Body of pancreas (tissue), 4 donors: ENCODE data around the gene CCDC50. TPM values are rescaled to one million over a fixed set of nuclear protein-coding genes. Genes with fewer than 3 reads are reported as not detected.

Experiments used
- ATAC-seq: fragments of 150-250 bp; one replicate; pipeline ENCODE4 v1.9.1; 2016
- DNase-seq, 4 donors: peaks; one replicate each; pipeline ENCODE4 v3.0.0-alpha.2; 2019
- H3K27ac ChIP-seq, 4 donors: fragments of 200-600 bp; sonication (generic); 1 replicate in 3 of 4; 2 replicates in 1 of 4; pipeline versions ENCODE4 v1.5.1 to v1.6.1; 2016 to 2019; ENCODE audit warnings: mild to moderate bottlenecking in 1 of 4, mixed read lengths in 1 of 4, moderate library complexity in 1 of 4
- H3K27me3 ChIP-seq, 2 donors: fragments of 200-600 bp; sonication (generic); one replicate each; pipeline ENCODE4 v1.6.0; 2016; ENCODE audit warnings: mild to moderate bottlenecking in 1 of 2
- H3K36me3 ChIP-seq, 2 donors: fragments of 200-600 bp; sonication (generic); replicated peaks in 1 of 2; 2 replicates each; pipeline ENCODE4 v1.5.1; 2016; ENCODE audit warnings: low read depth in 2 of 2; ENCODE audit not compliant: insufficient read depth in 1 of 2
- H3K4me1 ChIP-seq: fragments of 200-600 bp; sonication (generic); one replicate; pipeline ENCODE4 v1.6.0; 2016
- H3K4me3 ChIP-seq, 2 donors: fragments of 200-600 bp; sonication (generic); 1 replicate in 1 of 2; 2 replicates in 1 of 2; pipeline ENCODE4 v1.5.1; 2016 to 2019
- H3K9me3 ChIP-seq, 3 donors: fragments of 200-600 bp; sonication (generic); 1 replicate in 2 of 3; 2 replicates in 1 of 3; pipeline ENCODE4 v1.5.1; 2016
- POLR2A ChIP-seq, 3 donors: fragments of 450-650 bp; IDR thresholded peaks; one replicate each; pipeline ENCODE4 v1.6.1; 2016; ENCODE audit warnings: antibody characterized with exemption in 3 of 3, mild to moderate bottlenecking in 2 of 3
- WGBS, 2 donors: methylation state at CpG; one replicate each; pipeline ENCODE4 v1.1.5; 2017; 5-methylcytosine and 5-hydroxymethylcytosine counted together
- intact Hi-C: fragments of 100-400 bp; cut with DNase I; formaldehyde crosslinking; loops from one replicate; pipeline ENCODE4 v1.15.1; 2023
- total RNA-seq, 2 donors: library from RNA; depleted of rRNA; stranded (reverse); fragments of >200 nt; gene quantifications; one replicate each; pipeline ENCODE4 v1.1.0, GENCODE V29; 2016
- TF ChIP-seq, protein P1 (sequence below), 7 experiments: fragments of 450-650 bp in 4 of 7; fragments of 200-600 bp in 3 of 7; sonication (generic) in 3 of 7; IDR thresholded peaks; one replicate each; pipeline ENCODE4 v1.5.1; 2016 to 2019; ENCODE audit warnings: antibody characterized with exemption in 7 of 7

Gene CCDC50
- total RNA-seq, 2 donors from 2014 or later: 51.1 to 89.3 TPM

DNA sequence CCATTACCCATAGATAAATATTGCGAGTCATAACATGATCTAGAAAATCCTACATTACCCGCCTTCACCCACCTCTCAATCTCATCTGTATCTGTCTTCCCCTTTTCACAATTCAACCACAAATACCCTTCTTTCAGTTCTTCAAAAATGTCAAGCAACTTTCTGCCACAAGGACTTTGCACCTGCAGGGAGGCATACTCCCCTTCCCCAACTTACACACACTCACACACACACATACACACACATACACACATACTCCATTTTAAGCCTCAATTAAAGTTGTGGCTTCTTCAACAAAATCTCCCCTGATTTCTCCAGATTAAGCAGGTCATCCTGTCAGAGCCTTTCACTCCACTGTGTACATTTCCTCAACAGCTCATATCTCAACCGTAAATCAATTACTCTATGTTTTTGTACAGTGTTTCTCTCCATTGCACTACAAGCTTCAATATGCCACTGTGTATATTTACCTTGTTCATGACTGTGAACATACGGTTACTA lies 33.1 kb upstream of the CCDC50 start:
- Histone ChIP-seq H3K27me3 (no peaks in the 10 kb centered on the region), H3K4me3 (no peak overlapping the region), H3K36me3 (no peaks in the 10 kb centered on the region), H3K27ac (no peak overlapping the region), H3K9me3 (peaks cover 0 to under 1% (median 0%) of the 10 kb centered on the region in 3 donors), H3K4me1 (no peaks in the 10 kb centered on the region)
- DNase-seq (no peak), ATAC-seq (no peak)
- TF ChIP-seq, protein P1, sequence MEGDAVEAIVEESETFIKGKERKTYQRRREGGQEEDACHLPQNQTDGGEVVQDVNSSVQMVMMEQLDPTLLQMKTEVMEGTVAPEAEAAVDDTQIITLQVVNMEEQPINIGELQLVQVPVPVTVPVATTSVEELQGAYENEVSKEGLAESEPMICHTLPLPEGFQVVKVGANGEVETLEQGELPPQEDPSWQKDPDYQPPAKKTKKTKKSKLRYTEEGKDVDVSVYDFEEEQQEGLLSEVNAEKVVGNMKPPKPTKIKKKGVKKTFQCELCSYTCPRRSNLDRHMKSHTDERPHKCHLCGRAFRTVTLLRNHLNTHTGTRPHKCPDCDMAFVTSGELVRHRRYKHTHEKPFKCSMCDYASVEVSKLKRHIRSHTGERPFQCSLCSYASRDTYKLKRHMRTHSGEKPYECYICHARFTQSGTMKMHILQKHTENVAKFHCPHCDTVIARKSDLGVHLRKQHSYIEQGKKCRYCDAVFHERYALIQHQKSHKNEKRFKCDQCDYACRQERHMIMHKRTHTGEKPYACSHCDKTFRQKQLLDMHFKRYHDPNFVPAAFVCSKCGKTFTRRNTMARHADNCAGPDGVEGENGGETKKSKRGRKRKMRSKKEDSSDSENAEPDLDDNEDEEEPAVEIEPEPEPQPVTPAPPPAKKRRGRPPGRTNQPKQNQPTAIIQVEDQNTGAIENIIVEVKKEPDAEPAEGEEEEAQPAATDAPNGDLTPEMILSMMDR (IDR thresholded peaks at IDR 0.05): no peak
- no peak for TF ChIP-seq POLR2A (IDR thresholded peaks at IDR 0.05)
- intact Hi-C loops: no loop called here
- 45 to 53% methylated on average over 4 of the region's 4 CpGs for WGBS, 2 donors

DNA sequence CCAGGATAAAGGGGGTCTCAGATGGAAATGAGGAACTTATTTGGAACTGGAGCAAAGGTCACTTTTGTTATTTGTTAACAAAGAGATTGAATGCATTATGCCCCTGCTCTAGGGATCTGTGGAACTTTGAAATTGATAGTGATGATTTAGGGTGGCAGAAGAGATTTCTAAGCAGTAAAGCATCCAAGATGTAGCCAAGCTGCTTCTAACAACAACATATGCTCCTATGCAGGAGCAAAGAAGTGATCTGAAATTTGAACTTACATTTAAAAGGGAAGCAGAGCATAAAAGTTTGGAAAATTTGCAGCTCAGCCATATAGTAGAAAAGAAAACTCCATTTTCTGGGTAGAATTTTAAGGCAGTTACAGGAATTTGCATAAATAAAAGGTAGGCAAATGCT lies 30.3 kb upstream of the CCDC50 start:
- Histone ChIP-seq H3K4me3 (no peak overlapping the region), H3K4me1 (no peaks in the 10 kb centered on the region), H3K27ac (no peak overlapping the region), H3K27me3 (no peaks in the 10 kb centered on the region), H3K36me3 (no peaks in the 10 kb centered on the region), H3K9me3 (no peaks in the 10 kb centered on the region)
- ATAC-seq (no peak), DNase-seq (no peak)
- no peak for TF ChIP-seq POLR2A (IDR thresholded peaks at IDR 0.05)
- TF ChIP-seq, protein P1 (IDR thresholded peaks at IDR 0.05): no peak
- intact Hi-C loops: no loop called here

DNA sequence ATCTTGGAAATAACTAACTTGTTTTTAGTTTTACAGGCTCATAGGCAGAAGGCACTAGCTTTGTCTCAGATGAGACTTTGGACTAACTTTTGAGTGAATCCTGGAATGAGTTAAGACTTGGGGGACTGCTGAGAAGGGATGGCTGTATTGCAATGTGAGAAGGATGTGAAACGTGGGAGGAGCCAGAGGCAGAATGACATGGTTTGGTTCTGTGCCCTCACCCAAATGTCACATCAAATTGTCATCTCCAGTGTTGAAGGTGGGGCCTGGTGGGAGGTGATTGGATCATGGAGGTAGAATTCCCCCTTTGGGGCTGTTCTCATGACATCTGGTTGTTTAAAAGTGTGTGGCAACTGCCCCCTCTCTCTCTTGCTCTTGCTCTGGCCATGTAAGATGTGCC lies 28.8 kb upstream of the CCDC50 start:
- Histone ChIP-seq H3K27me3 (no peaks in the 10 kb centered on the region), H3K27ac (no peak overlapping the region), H3K4me3 (no peak overlapping the region), H3K4me1 (no peaks in the 10 kb centered on the region), H3K36me3 (no peaks in the 10 kb centered on the region), H3K9me3 (no peaks in the 10 kb centered on the region)
- DNase-seq (no peak), ATAC-seq (no peak)
- no peak for TF ChIP-seq POLR2A (IDR thresholded peaks at IDR 0.05)
- TF ChIP-seq, protein P1 (IDR thresholded peaks at IDR 0.05): no peak
- 52 to 56% methylated on average over 1 of the region's 1 CpG for WGBS, 2 donors
- intact Hi-C loops: no loop called here

DNA sequence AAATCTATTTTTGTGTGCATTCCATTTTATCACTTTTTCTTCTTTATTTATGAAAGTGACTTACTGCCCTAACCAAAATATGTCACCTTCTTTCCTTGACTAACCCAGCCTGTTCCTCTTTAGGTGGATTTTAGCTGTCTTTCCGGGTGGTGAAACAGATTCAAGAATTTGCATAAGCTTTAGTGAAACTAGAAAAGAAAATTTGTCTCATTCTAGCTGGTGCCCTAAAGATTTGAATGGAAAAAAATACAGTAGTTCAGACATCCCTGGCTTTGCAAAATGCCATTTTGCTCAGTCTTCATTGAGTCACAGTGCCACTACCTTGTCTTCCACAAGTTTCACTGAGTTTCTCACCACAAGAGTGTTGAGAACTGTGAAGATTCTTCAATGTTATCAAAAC lies 28.2 kb upstream of the CCDC50 start:
- H3K9me3 ChIP-seq: no peaks in the 10 kb centered on the region
- DNase-seq: no peak
- no peaks in the 10 kb centered on the region for H3K27me3 ChIP-seq
- WGBS, 2 donors: 83 to 93% methylated on average over 1 of the region's 1 CpG
- no peak overlapping the region for H3K4me3 ChIP-seq
- no peaks in the 10 kb centered on the region for H3K36me3 ChIP-seq
- TF ChIP-seq POLR2A (IDR thresholded peaks at IDR 0.05): no peak
- TF ChIP-seq, protein P1 (IDR thresholded peaks at IDR 0.05): no peak
- intact Hi-C loops: no loop called here
- ATAC-seq: no peak
- no peaks in the 10 kb centered on the region for H3K4me1 ChIP-seq
- H3K27ac ChIP-seq: no peak overlapping the region

DNA sequence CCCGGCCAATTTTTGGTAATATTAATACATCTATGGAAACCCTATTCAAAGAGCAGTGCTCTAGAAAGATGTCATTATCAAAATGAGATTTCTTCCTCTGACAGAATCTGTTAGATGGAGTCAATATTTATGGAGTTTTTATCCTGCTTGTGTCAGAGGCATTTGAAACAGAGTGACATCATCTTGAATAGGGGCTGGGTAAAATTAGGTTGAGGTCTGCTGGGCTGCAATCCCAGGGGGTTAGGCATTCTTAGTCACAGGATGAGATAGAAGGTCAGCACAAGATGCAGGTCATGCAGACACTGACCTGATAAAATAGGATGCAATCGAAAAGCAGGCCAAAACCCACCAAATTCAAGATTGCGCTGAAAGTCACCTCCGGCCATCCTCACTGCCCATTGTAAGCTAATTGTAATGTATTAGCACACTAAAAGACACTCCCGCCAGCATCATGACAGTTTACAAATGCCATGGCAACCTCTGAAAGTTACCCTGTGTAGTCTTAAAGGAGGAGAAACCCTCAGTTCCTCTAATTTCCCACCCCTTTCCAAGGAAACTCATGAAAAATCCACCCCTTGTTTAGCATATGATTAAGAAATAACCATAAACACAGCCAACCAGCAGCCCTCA lies 27.3 kb upstream of the CCDC50 start:
- WGBS, 2 donors: 86 to 87% methylated on average over 5 of the region's 5 CpGs
- Histone ChIP-seq H3K4me1 (no peaks in the 10 kb centered on the region), H3K27ac (no peak overlapping the region), H3K36me3 (no peaks in the 10 kb centered on the region), H3K4me3 (no peak overlapping the region), H3K9me3 (no peaks in the 10 kb centered on the region), H3K27me3 (no peaks in the 10 kb centered on the region)
- intact Hi-C loops: no loop called here
- no peak for TF ChIP-seq POLR2A (IDR thresholded peaks at IDR 0.05)
- TF ChIP-seq, protein P1 (IDR thresholded peaks at IDR 0.05): no peak
- DNase-seq (no peak), ATAC-seq (no peak)
